Measurements from ENCODE around the gene SFXN4.

GRCh38 chr10:119174109-119174508 lies 8.6 kb upstream of the SFXN4 start:
- TF ChIP-seq CTCF (IDR thresholded peaks at IDR 0.05) (no peak), POLR2AphosphoS5 (IDR thresholded peaks at IDR 0.05) (no peak), POLR2A (IDR thresholded peaks at IDR 0.05) (no peak), EP300 (IDR thresholded peaks at IDR 0.05) (no peak)
